RCC 7860 (cell line): ENCODE measurements around the gene PLEKHB2.
"Not testable (repeated sequence)": the region's sequence is repeated elsewhere in the genome, so short reads cannot be mapped to it uniquely, and the experiment has no call there.

ENCODE experiments used
- DNase-seq: peaks from one replicate; pipeline ENCODE4 v3.0.0-alpha.2; 2015; ENCODE audit warnings: low spot score
- FAIRE-seq: peaks from 2 replicates; lab custom pipeline; 2012; peaks lifted over from hg19 to GRCh38; lab: Jason Lieb, UNC

Gene PLEKHB2

DNA sequence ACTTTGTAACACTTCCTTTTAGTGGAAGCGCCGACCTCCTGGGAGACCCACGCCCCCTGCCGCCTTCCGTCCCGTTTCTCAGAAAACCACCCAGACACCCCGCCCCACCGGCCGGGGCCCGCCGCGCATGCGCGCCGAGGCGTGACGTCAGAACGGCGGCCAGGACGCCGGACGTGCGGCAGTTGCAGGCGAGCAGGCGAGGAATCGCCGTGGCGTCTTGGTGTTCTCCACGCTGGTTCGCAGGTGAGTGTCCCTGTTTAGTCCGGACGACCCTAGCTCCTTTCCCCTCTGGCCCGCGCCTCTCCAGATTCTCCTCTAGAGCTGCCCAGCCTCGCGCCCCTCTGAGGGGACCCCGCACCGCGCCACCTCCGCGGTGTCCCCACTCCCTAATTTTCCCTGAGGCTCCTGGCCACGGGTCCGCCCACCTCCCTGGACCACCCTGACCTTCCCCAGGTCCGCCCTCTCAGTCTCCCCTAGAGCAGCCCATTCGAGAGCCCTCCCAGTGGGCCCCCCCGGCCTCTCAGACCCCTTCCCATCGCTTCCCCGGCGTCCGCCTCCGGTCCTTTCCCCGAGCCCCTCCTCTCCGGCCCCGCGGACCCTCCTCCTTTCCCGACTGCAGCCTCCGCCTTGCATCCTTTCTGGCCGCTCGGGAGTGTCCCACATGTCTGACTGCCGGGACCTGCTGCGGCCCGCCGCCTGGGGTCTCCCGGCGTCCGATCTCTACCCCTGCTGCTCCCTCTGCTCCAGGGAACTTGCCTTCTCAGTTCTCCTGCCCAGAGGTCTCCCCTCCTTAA lies at the start of gene PLEKHB2:
Gene PLEKHB2, plus strand, starts transcription at position 181 of the 794 bp plus-strand sequence. CDS start 15,606 bp downstream, outside the sequence.
- peak; percentile 75 for DNase-seq
- FAIRE-seq: no peak

DNA sequence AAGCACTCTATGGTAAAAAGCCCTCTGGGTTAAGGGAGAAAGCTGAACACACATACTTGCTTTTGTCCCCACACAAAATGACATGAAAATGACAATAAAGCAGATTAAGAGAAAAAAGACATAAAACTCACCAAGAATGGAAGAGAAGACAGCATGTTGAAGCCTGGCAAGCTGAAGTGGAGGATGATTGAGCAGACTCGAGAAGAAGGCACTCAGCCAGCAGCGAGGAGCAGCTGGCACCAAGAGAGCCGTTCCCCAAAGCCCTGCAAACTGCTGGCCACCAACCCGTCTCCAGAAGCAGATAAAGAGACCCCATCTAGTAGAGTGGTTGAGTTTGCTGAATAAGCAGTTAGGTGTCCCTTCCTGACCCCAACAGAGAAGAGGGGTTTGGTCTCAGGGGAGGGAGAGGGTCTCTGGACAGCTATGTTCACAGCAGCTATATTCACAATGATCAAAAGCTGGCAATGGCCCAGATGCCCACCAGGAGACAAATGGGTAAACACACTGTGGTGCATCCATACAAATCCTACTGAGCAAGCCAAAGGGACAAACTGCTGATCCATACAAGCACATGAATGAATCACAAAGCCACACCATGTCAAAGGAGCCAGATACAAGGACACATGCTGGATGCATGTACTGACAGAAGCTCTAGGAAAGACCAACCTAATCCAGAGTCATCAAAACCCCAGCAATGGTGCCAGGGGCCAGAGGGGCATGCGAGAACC lies 48.8 kb upstream of the PLEKHB2 start:
- no peak for DNase-seq
- no peak for FAIRE-seq

DNA sequence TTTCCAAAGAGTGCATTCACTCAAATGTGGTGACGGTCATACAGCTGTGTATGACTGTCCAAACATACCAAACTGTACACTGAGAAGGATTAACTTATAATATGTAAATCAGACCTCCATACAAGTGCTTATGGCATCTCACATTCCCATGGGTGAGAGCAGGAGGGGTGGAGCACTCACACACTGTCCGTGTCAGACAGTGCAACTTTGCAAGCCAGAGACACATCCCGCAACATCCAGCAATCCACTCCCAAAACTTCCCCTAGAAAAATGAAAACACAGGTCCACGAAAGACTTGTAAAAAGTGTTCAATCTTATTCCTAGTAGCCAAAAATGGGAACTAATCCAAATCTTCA lies 48.2 kb upstream of the PLEKHB2 start:
- DNase-seq (no peak), FAIRE-seq (no peak)

DNA sequence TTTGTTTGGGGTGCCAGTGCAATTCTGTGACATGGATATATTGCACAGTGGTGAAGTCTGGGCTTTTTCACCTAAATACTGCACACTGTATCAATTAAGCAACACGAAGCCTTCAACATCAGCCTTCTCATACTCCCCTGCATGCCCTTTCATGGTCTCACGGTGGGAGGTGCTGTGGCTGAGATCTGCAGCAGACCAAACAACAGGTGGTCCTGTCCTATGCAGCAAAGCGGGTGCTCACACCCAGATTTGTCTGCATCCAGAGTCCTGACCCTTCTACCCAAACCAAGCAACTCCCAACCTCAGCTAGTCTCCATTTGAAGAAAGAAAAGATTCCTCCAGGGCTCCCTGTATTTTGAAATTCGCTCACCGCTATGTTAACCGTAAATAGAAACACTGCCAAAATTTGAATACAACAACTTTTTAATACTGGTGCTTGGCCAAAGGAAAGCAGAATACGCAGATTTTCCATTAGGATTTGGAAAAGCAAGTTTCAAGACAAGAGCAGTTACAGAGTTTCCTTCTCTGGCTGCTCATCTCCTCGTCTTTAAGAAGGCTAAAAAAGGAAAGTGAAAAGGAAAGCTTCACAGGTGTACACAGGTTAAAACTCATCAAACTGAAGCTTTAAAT lies 46.8 kb upstream of the PLEKHB2 start:
- FAIRE-seq (no peak), DNase-seq (no peak)

GRCh38 chr2:131058920-131059319 lies 46.2 kb upstream of the PLEKHB2 start:
- DNase-seq (no peak), FAIRE-seq (no peak)

- no peak for FAIRE-seq
- no peak for DNase-seq
Observed at GRCh38 chr2:131063501-131064283, 41.4 kb upstream of the PLEKHB2 start.

GRCh38 chr2:131064589-131065512 lies 40.3 kb upstream of the PLEKHB2 start:
- DNase-seq: no peak
- FAIRE-seq: no peak

DNA sequence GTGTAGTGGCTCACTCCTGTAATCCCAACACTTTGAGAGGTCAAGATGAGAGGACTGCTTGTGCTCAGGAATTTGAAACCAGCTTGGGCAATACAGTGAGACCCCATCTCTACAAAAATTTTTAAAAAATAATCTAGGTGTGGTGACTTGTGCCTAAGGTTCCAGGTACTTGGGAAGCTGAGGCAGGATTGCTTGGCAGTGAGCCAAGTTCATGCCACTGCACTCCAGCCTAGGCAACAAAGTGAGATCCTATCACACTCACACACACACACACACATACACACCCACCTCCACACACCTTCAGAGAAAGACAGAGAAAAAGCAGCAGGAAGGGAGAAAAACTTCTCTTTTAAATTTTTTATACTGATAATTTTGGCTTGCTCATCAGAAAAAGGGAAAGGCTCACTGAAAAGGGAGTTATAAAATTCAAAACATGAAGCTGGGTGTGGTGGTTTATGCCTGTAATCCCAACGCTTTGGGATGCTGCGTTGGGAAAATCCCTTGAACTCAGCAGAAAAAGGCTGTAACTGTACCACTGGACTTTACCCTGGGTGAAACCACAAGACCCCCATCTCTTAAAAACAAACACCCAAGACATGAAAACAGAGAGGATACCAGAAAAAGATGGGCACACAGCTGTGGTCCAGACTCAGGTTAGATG lies 37.5 kb upstream of the PLEKHB2 start:
- DNase-seq (no peak), FAIRE-seq (no peak)

DNA sequence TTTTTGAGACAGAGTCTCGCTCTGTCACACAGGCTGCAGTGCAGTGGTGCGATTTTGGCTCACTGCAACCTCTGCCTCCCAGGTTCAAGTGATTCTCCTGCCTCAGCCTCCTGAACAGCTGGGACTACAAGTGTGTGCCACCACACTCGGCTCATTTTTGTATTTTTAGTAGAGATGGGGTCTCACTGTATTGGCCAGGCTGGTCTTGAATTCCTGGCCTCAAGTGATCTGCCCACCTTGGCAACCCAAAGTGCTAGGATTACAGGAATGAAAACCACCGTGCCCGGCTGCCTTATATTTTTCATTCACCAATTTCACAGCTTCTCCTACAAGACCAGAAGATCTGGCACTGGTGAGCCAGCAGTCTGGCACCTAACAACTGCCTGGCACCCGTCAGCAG lies 37.0 kb upstream of the PLEKHB2 start:
- DNase-seq, FAIRE-seq: not testable (repeated sequence)

- DNase-seq, FAIRE-seq: not testable (repeated sequence)
Observed at GRCh38 chr2:131075578-131075977, 29.6 kb upstream of the PLEKHB2 start.

GRCh38 chr2:131076707-131077106 lies 28.4 kb upstream of the PLEKHB2 start:
- DNase-seq (no peak), FAIRE-seq (no peak)

DNA sequence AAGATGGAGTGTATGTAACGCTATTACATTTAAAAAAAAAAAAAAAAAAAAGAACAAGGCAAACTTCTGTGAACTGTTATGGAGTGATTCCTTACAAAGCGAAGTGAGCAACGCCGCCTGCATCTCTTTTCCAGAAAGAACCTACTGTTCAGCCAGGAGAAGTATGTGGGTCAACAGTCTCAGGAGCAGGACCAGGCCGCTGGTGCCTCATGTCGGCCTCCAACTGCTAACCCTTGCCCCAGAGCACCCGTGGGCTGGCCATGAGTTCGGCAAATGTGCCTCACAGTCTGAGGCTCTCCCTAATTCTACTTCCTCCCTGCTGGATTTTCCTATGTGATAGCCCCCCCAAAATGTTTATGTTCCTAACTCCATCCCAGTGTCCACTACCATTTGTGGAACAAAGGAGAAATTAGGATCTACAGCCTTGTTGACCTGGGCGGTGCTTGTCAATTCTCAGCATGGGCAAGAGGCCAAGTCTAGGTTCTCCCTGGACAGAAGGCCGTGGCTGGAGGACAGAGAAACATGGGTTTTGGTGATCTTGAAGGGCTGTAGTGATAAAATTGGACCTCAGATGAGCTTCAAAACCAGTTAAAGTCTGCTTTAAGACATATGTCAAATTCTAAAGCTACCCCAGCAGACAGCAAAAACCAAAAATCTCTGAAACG lies 27.8 kb upstream of the PLEKHB2 start:
- FAIRE-seq (no peak), DNase-seq (no peak)

DNA sequence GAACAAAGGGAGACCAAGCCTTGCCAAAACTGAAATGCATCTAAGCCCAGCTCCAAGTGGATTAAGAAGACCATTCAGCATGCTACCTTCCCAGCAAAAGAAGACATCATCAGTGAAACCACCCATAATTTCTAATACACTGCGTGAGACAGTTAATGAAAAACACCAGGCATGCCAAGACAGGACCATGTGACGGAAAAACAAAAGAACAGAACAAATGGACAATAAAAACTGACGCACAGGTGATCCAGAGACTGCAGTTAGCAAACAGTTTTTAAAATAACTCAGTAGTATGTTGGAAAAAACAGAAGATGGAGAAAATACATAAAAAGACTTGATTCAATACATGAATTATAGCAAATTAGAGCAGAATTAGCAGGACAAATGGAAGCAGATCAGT lies 27.2 kb upstream of the PLEKHB2 start:
- no peak for FAIRE-seq
- DNase-seq: no peak

DNA sequence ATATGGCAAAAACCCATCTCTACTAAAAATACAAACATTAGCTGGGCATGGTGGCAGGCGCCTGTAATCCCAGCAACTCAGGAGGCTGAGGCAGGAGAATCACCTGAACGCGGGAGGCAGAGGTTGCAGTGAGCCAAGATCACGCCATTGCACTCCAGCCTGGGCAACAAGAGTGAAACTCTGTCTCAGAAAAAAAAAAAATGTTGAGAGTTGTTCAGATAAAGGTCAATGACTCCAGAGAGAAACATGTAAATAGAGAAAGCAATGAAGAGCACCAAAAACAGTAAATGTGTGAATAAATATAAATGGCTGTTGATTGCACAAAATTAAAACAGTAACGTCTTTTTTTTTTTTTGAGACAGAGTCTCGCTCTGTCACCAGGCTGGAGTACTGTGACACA lies 25.2 kb upstream of the PLEKHB2 start:
- FAIRE-seq, DNase-seq: not testable (repeated sequence)

GRCh38 chr2:131081190-131081589 lies 23.9 kb upstream of the PLEKHB2 start:
- FAIRE-seq (no peak), DNase-seq (no peak)

DNA sequence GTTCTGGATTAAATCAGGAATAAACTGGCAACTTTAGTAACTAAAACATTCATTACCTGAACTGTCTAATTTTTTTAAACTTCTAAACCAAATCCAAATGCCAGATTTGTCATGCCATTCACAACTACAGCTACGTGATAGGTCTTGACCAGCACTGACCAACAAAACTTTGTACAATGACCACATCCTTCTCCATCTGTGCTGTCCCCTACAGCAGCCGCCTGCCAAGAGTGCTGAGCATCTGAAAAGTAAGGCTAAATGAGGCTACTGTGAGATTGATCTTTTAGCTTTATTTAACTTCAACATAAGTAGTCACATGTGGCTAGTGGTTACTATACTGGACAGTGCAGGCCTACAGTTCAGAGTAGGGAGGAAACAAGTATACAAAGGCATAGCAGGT lies 19.5 kb upstream of the PLEKHB2 start:
- no peak for FAIRE-seq

GRCh38 chr2:131092458-131093005 lies 12.6 kb upstream of the PLEKHB2 start:
- DNase-seq: no peak
- FAIRE-seq: peak; percentile 21

More for the DNA sequence above, 19.5 kb upstream of the PLEKHB2 start:
- no peak for DNase-seq

- FAIRE-seq (no peak), DNase-seq (peak; percentile 71)
Observed at GRCh38 chr2:131093006-131093695, 12.0 kb upstream of the PLEKHB2 start, which contains the start of gene FAM168B. FAM168B (minus strand) TSS chr2:131093460; CDS start chr2:131082646, 10,814 bp downstream.
